Hindlimb muscle (tissue), 1 donor: ENCODE measurements around the gene TARDBP. TPM values are rescaled to one million over a fixed set of nuclear protein-coding genes. Genes with fewer than 3 reads are reported as not detected.
"Not testable (repeated sequence)": the region's sequence is repeated elsewhere in the genome, so short reads cannot be mapped to it uniquely, and the experiment has no call there.

Experiments used
- DNase-seq: peaks from one replicate; pipeline ENCODE4 v3.0.0-alpha.2; 2013
- polyA plus RNA-seq: library from polyadenylated mRNA; unstranded; fragments of 120-200 nt; gene quantifications from one replicate; pipeline ENCODE4 v1.2.1, GENCODE V29; 2013; ENCODE audit not compliant: insufficient read length

TARDBP gene
- polyA plus RNA-seq, 1 donor, result 172 TPM

- no peak for DNase-seq
Measured at GRCh38 chr1:10992864-10993263, 19.6 kb upstream of the TARDBP start.

DNA sequence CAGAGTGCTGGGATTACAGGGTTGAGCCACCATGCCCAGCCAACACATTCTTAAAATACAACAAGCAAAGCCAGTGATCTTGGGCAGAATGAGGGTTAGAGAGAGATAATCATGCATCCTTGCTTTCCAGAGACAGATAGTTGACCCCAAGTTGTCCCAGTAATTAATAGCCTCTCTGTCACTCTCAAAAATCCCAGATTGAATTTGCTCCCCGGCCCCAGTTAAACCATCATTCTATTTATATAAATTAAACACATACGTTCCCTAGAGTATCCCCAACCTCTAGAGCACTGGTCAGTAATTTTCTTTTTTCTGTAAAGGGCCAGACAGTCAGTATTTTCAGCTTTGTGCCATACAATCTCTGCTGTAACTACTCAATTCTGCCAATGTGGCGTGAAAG, 16.4 kb upstream of the TARDBP start:
- no peak for DNase-seq

DNA sequence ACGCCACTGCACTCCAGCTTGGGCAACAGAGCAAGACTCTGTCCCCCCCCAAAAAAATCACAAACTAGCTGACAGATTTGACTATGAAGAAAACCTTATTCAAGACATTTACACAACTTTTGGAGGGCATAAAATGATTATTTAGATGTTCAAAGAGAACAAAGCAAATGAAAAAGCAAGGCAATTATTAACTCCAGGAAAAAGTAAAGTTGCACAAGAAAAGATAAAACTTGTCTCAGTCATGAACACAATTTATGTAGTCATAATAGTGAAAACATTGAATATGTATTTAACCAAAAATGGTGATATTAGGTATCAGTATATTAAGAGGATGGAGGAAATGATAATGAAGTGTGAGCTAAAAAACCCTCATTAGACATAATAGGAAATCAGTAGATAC, 11.9 kb upstream of the TARDBP start:
- no peak for DNase-seq

- DNase-seq, result no peak
Measured at GRCh38 chr1:11013160-11013531, 692 bp downstream of the TARDBP start.

GRCh38 chr1:11019358-11019757, 6.9 kb downstream of the TARDBP start:
- DNase-seq, result not testable (repeated sequence)

GRCh38 chr1:11019971-11020370, 7.5 kb downstream of the TARDBP start:
- no peak for DNase-seq

DNA sequence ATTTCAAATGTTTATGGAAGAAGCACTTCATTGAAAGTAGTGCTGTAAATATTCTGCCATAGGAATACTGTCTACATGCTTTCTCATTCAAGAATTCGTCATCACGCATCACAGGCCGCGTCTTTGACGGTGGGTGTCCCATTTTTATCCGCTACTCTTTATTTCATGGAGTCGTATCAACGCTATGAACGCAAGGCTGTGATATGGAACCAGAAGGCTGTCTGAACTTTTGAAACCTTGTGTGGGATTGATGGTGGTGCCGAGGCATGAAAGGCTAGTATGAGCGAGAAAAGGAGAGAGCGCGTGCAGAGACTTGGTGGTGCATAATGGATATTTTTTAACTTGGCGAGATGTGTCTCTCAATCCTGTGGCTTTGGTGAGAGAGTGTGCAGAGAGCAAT, 10.7 kb downstream of the TARDBP start:
- DNase-seq, result no peak

DNA sequence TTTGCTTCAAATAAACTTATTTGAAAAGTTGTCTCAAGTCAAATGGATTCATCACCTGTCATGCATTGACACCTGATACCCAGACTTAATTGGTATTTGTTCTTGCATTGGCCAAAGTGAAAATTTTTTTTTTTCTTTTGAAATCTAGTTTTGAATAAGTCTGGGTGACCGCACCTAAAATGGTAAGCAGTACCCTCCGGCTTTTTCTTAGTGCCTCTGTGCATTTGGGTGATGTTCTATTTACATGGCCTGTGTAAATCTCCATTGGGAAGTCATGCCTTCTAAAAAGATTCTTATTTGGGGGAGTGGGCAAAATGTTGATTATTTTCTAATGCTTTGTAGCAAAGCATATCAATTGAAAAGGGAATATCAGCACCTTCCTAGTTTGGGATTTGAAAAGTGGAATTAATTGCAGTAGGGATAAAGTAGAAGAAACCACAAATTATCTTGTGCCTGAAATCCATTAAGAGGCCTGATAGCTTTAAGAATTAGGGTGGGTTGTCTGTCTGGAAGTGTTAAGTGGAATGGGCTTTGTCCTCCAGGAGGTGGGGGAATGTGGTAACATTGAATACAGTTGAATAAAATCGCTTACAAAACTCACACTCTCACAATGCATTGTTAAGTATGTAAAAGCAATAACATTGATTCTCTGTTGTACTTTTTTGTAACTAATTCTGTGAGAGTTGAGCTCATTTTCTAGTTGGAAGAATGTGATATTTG, 11.9 kb downstream of the TARDBP start:
- DNase-seq, result no peak

DNA sequence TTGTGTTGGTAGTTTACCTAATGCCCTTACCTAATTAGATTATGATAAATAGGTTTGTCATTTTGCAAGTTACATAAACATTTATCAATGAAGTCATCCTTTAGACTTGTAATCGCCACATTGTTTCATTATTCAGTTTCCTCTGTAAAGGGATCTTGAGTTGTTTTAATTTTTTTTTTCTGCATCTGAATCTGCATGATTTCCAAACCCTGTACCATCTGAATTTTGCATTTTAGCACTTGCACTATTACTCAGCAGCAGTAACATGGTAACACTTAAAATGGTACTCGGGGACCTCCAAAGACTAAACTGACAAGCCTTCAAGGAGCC, 12.4 kb downstream of the TARDBP start:
- DNase-seq, result no peak

DNA sequence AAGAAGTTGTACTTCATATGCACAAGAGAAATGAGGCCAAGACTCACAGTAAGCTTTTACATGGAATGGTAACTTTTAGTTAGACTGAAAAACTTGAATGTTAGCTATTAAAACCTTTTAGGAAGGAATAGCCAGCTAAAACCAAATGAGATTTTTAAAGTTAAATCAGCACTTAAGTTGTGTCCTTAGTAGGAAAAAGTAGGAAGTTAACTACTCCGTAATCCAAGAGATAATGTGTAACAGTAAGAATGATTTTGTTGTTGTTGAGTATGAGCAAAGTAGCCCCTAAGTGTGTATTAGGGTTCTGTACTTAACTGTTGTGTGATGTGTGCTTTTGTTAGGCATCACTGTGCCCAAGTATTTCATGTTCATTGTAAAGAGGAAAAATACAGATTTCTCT, 13.2 kb downstream of the TARDBP start:
- DNase-seq, result no peak

- no peak for DNase-seq
Measured at GRCh38 chr1:11026052-11026451, 13.6 kb downstream of the TARDBP start.

- DNase-seq, result no peak
Measured at GRCh38 chr1:11026903-11027302, 14.4 kb downstream of the TARDBP start.

DNA sequence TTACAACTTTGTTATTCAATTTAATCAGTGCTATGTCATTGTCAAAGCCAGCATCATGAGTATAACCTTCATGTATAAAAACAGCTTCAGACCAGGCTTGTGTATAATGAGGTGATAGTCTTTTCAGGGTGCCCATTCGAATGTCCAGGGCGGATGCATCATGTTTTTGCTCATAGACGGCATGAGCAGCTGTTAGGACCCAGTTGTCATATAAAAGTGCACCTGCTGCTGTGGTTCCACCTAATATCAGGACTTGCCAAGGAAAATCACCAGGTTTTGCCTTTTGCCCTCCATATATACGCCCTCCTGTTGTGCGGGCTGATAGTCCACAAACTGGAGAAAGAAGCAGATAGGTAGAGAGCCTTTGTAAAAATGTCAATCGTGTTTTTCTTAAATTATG, 14.9 kb downstream of the TARDBP start:
- DNase-seq, result no peak

GRCh38 chr1:11028018-11028417, 15.6 kb downstream of the TARDBP start:
- no peak for DNase-seq

DNA sequence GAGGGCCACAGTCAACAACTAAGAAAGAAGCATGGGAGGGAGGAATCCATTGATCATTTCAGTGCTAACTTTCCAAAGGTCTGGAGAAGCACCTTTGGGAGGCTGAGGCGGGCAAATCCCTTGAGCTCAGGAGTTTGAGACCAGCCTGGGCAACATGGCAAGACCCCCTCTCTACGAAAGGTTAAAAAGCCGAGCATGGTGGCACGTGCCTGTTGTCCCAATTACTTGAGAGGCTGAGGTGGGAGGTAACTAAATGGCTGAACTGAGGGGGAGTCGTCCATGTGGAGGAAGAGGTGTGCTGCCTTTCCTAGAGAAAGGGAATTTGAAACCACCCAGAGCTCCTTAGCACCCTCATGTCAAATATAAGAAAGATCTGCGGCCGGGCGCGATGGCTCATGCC, 18.4 kb downstream of the TARDBP start:
- DNase-seq, result no peak

- DNase-seq, result no peak
Measured at GRCh38 chr1:11031624-11032262, 19.3 kb downstream of the TARDBP start.

DNA sequence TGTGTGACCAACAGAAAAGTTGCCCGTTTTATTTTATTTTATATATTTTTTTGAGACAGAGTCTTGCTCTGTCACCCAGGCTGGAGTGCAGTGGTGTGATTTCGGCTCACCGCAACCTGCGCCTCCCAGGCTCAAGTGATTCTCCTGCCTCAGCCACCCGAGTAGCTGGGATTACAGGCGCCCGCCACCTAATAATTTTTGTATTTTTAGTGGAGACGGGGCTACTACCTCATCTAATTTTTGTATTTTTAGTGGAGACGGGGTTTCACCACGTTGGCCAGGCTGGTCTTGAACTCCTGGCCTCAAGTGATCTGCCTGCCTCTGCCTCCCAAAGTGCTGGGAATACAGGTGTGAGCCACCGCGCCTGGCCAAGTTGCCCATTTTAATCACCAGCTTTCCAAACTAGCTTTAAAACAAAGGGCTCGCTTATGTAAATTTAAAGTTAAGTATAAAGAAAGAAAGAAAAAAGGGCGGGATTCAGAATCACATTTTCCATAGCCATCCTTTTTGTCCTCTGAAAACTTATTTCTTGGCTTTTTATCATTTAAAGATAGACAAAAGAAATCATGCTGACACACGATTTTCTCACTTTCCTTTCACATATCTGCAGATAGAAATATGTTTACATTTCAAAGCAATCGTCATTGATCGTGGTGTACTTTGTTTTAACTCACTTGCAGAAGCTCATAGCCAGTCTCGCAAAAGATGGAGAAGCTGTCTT, 24.7 kb downstream of the TARDBP start:
- not testable (repeated sequence) for DNase-seq

GRCh38 chr1:11037740-11038182, 25.3 kb downstream of the TARDBP start:
- peak; percentile 88 for DNase-seq

- DNase-seq, result no peak
Measured at GRCh38 chr1:11039351-11040104, 27.1 kb downstream of the TARDBP start.

DNA sequence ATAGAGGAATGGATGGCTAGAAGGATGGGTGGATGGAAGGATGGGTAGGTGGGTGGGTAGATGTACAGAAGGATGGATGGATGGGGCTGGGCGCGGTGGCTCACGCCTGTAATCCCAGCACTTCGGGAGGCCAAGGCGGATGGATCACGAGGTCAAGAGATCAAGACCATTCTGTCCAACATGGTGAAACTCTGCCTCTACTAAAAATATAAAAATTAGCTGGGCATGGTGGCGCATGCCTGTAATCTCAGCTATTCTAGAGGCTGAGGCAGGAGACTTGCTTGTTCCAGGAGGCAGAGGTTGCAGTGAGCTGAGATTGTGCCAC, 27.6 kb downstream of the TARDBP start:
- DNase-seq, result not testable (repeated sequence)

- no peak for DNase-seq
Measured at GRCh38 chr1:11041048-11041447, 28.6 kb downstream of the TARDBP start.

DNA sequence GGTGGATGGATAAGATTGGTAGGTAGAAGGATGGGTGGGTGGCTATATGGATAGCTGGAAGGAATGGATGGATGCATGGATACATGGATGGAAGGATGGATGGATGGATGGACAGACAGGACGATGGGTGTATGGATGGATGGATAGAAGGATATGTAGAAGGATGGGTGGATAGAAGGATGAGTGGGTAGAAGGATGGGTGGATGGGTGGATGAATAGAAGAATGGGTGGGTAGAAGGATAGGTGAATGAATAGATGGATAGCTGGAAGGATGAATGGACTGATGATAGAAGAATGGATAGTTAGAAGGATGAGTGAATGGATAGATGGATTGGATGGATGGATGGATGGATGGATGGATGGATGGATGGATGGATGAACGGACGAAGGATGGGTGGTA, 29.6 kb downstream of the TARDBP start:
- DNase-seq, result no peak
